Lung (tissue), 12 donors: Measurements from ENCODE around the gene BRF1. TPM values are rescaled to one million over a fixed set of nuclear protein-coding genes. Genes with fewer than 3 reads are reported as not detected.

ENCODE experiments used
- ATAC-seq: fragments of 200-7000 bp; cut with Tn5 transposase; one replicate; pipeline ENCODE4 v1.9.1; 2020; ENCODE audit warnings: moderate number of reproducible peaks; ENCODE audit not compliant: insufficient read depth, low FRiP score
- DNase-seq, 3 donors: peaks; one replicate each; pipeline ENCODE4 v3.0.0-alpha.2; 2013 to 2017
- H3K27ac ChIP-seq, 2 donors: one replicate each; pipeline ENCODE4 v1.5.1; 2013; ENCODE audit warnings: mild to moderate bottlenecking in 2 of 2, moderate library complexity in 2 of 2, control low read depth in 1 of 2, inconsistent platforms in 1 of 2, low read depth in 1 of 2, low read length in 1 of 2
- H3K27me3 ChIP-seq, 3 donors: one replicate each; pipeline ENCODE4 v1.5.1; 2013; ENCODE audit warnings: low read length in 2 of 3; ENCODE audit not compliant: control insufficient read depth in 3 of 3, insufficient read depth in 3 of 3
- H3K36me3 ChIP-seq, 4 donors: one replicate each; pipeline ENCODE4 v1.5.1; 2013; ENCODE audit warnings: low read length in 4 of 4, mild to moderate bottlenecking in 1 of 4, moderate library complexity in 1 of 4; ENCODE audit not compliant: control insufficient read depth in 4 of 4, insufficient read depth in 4 of 4
- H3K4me1 ChIP-seq, 5 donors: one replicate each; pipeline ENCODE4 v1.5.1; 2013; ENCODE audit warnings: low read length in 5 of 5, mild to moderate bottlenecking in 2 of 5, moderate library complexity in 1 of 5; ENCODE audit not compliant: control insufficient read depth in 5 of 5, insufficient read depth in 5 of 5
- H3K4me3 ChIP-seq: one replicate; pipeline ENCODE4 v1.5.1; 2013; ENCODE audit warnings: mild to moderate bottlenecking, control low read depth, moderate library complexity
- H3K9ac ChIP-seq, 2 donors: one replicate each; pipeline ENCODE4 v1.5.1; 2013; ENCODE audit warnings: low read length in 2 of 2, control low read depth in 1 of 2; ENCODE audit not compliant: insufficient read depth in 1 of 2
- H3K9me3 ChIP-seq, 4 donors: one replicate each; pipeline ENCODE4 v1.5.1; 2013; ENCODE audit warnings: low read length in 3 of 4, mild to moderate bottlenecking in 1 of 4, moderate library complexity in 1 of 4; ENCODE audit not compliant: control insufficient read depth in 4 of 4, insufficient read depth in 3 of 4
- CTCF ChIP-seq: IDR thresholded peaks from 2 replicates; pipeline ENCODE4 v1.5.1; 2012; ENCODE audit warnings: mild to moderate bottlenecking; ENCODE audit errors: control extremely low read depth, extremely low read depth
- WGBS, 2 donors: extraction: QIAGEN DNeasy Blood & Tissue Kit; methylation state at CpG; one replicate each; pipeline ENCODE4 v1.1.7; 2013; 5-methylcytosine and 5-hydroxymethylcytosine counted together
- polyA plus RNA-seq, 2 donors: library from polyadenylated mRNA; stranded (reverse); fragments of 200-250 nt; gene quantifications; one replicate each; pipeline ENCODE4 v1.2.1, GENCODE V29; 2013
- total RNA-seq, 2 donors: library from RNA; depleted of rRNA in 1 of 2; stranded (reverse); fragments of >200 nt in 1 of 2; gene quantifications; one replicate each; pipeline ENCODE4 v1.2.1, GENCODE V29; 2014 to 2021
- donor health status: control.
- donor health status: control.
- donor health status: Bipolar disorder and iron deficiency.
- donor health status: healthy.
- donor health status: DM: yes; HTN: yes; CAD: no.

BRF1 gene
- total and polyA plus RNA-seq, 4 donors: 14.2 to 55.3 (median 37.2) TPM

DNA sequence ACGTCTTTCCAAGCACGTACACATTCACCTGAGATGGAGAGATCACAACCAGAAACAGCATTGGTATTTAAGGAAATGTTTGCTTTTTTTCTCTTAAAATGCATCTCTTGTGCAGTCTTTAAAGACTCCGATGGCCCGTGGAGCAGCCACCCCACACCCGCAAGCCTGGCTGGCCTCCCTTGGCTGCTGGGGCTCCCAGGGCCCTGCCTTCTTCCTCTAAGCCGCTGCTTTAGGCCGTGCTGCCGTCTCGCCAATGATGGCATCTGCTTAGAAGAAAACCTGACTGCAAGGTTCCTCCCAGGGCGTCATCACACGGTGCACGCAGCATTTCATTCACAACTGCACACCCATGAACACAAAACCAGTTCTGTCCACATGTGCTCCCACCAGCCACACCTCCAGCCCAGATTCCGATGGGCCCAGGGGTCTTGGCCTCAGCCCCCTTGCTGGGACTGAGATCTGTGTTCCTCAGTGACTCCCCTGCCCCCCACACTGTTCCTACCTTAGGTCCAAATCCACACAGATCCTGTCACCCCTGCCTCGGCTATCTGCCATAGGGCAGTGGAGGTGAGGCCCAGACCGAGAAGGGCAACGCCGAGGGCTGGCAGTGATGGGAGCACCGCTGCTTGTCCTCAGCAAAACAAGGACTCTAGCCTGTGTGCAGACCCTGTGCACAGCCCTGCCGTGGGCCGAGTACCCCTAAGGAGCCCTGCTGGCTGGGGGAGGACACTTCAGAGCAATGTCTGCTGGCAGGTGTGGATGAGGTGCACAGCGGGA is 48.1 kb downstream of the BRF1 start:
- Histone ChIP-seq H3K4me3 (no peak overlapping the region), H3K4me1 (peaks cover 0 to 10% (median 4%) of the 10 kb centered on the region in 5 donors), H3K27me3 (no peaks in the 10 kb centered on the region), H3K9me3 (no peaks in the 10 kb centered on the region), H3K9ac (no peak overlapping the region), H3K27ac (no peak overlapping the region), H3K36me3 (peaks cover 0 to 45% (median 28%) of the 10 kb centered on the region in 4 donors)
- ATAC-seq: no peak
- WGBS, 2 donors: 91 to 94% methylated on average over 21 of the region's 21 CpGs
- DNase-seq: no peak
- no peak for TF ChIP-seq CTCF

DNA sequence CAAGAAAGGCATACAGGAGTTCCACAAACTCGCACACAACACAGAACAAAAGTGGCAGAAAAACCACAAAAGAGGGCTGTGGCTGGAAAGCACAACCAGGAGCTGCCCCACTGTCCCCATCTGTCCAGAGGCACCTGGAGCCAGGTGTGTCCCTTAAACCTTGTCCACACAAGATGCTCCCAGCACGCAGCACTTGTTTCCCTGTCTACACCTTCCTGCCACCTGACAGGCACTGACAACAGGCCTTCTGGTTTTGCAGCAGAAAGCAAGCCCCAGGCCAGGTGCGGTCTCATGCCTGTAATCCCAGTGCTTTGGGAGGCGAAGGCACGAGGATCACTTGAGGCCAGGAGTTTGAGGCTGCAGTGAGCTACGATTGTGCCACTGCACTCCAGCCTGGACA is 48.9 kb downstream of the BRF1 start:
- Histone ChIP-seq H3K9ac (no peak overlapping the region), H3K4me3 (no peak overlapping the region), H3K27ac (no peak overlapping the region), H3K36me3 (peaks cover 0 to 48% (median 30%) of the 10 kb centered on the region in 4 donors), H3K4me1 (peaks cover 0 to 16% (median 6%) of the 10 kb centered on the region in 5 donors), H3K27me3 (no peaks in the 10 kb centered on the region), H3K9me3 (no peaks in the 10 kb centered on the region)
- WGBS, 2 donors: 93 to 94% methylated on average over 6 of the region's 6 CpGs
- DNase-seq (no peak), ATAC-seq (no peak)
- TF ChIP-seq CTCF: no peak

- ATAC-seq (no peak), DNase-seq (no peak)
- no peak for TF ChIP-seq CTCF
- no peak overlapping the region for H3K4me3 ChIP-seq
- H3K4me1 ChIP-seq: peaks cover 0 to 16% (median 6%) of the 10 kb centered on the region in 5 donors
- H3K27me3 ChIP-seq: no peaks in the 10 kb centered on the region
- no peak overlapping the region for H3K9ac ChIP-seq
- H3K27ac ChIP-seq: no peak overlapping the region
- H3K36me3 ChIP-seq: peaks cover 0 to 42% (median 33%) of the 10 kb centered on the region in 4 donors
- 86 to 91% methylated on average over 4 of the region's 4 CpGs for WGBS, 2 donors
- H3K9me3 ChIP-seq: no peaks in the 10 kb centered on the region
Measured at GRCh38 chr14:105250986-105251385, 49.8 kb downstream of the BRF1 start.

- 91 to 95% methylated on average over 16 of the region's 16 CpGs for WGBS, 2 donors
- H3K36me3 ChIP-seq: peaks cover 0 to 41% (median 31%) of the 10 kb centered on the region in 4 donors
Measured at GRCh38 chr14:105250008-105250366, 50.8 kb downstream of the BRF1 start.

More at GRCh38 chr14:105250008-105250366, 50.8 kb downstream of the BRF1 start:
- no peak for TF ChIP-seq CTCF
- Histone ChIP-seq H3K4me1 (peaks cover 0 to 16% (median 2%) of the 10 kb centered on the region in 5 donors), H3K9ac (no peak overlapping the region), H3K4me3 (no peak overlapping the region), H3K27me3 (no peaks in the 10 kb centered on the region), H3K27ac (no peak overlapping the region), H3K9me3 (no peaks in the 10 kb centered on the region)
- no peak for ATAC-seq
- DNase-seq: no peak
